ENCODE measurements around the gene BABAM2. TPM values are rescaled to one million over a fixed set of nuclear protein-coding genes. Genes with fewer than 3 reads are reported as not detected.
A peak's percentile ranks its signal among the peaks of the same experiment; 100 is the strongest.

BABAM2 gene
- total RNA-seq, 1 experiment from 2014 or later: 16.3 TPM

GRCh38 chr2:27866237-27866636 is 24.3 kb upstream of the BABAM2 start:
- DNase-seq (no peak), ATAC-seq (no peak)
- no peaks in the 10 kb centered on the region for H3K27me3 ChIP-seq (ENCODE audit: low read length)
- H3K79me2 ChIP-seq (ENCODE audit: low read length): no peaks in the 10 kb centered on the region
- no peaks in the 10 kb centered on the region for H3K36me3 ChIP-seq (ENCODE audit: low read depth, low read length)
- intact Hi-C loops (cut with micrococcal nuclease): no loop called here
- no peaks in the 10 kb centered on the region for H3F3A ChIP-seq (ENCODE audit: low read length, unreplicated experiment)
- H3K4me3 ChIP-seq (ENCODE audit: low read length): no peak overlapping the region
- no peaks in the 10 kb centered on the region for H3K9me2 ChIP-seq (replicated peaks; ENCODE audit: low read length)
- H3K27ac ChIP-seq (ENCODE audit: low read length): no peak overlapping the region
- no peak for TF ChIP-seq CTCF (conservative IDR thresholded peaks at IDR 0.05; ENCODE audit: low read depth, low read length)
- no peak overlapping the region for H3K9ac ChIP-seq (ENCODE audit: low read length)
- peaks cover 17% of the 10 kb centered on the region for H3K4me1 ChIP-seq (ENCODE audit: insufficient read depth, low read length)
- H4K20me1 ChIP-seq (ENCODE audit: low read length): no peaks in the 10 kb centered on the region
- BruUV-seq (replicated peaks): no TSS peak
- H2AFZ ChIP-seq (ENCODE audit: low read length): no peak overlapping the region
- no peak overlapping the region for H3K4me2 ChIP-seq (ENCODE audit: low read length)
- ChIA-PET CTCF (no interaction called here), POLR2A (ENCODE audit: unreplicated experiment) (no interaction called here)
- H3K9me3 ChIP-seq (ENCODE audit: low read length): no peaks in the 10 kb centered on the region

- Histone ChIP-seq H3K4me1 (ENCODE audit: insufficient read depth, low read length) (peaks cover 11% of the 10 kb centered on the region), H3K36me3 (ENCODE audit: low read depth, low read length) (no peaks in the 10 kb centered on the region), H3K9me2 (replicated peaks; ENCODE audit: low read length) (no peaks in the 10 kb centered on the region), H3F3A (ENCODE audit: low read length, unreplicated experiment) (no peaks in the 10 kb centered on the region), H4K20me1 (ENCODE audit: low read length) (no peaks in the 10 kb centered on the region), H3K27ac (ENCODE audit: low read length) (no peak overlapping the region), H2AFZ (ENCODE audit: low read length) (no peak overlapping the region), H3K27me3 (ENCODE audit: low read length) (no peaks in the 10 kb centered on the region), H3K4me2 (ENCODE audit: low read length) (no peak overlapping the region), H3K9me3 (ENCODE audit: low read length) (no peaks in the 10 kb centered on the region), H3K4me3 (ENCODE audit: low read length) (no peak overlapping the region), H3K9ac (ENCODE audit: low read length) (no peak overlapping the region), H3K79me2 (ENCODE audit: low read length) (no peaks in the 10 kb centered on the region)
- TF ChIP-seq CTCF (conservative IDR thresholded peaks at IDR 0.05; ENCODE audit: low read depth, low read length): no peak
- TF ChIP-seq EZH2 (IDR thresholded peaks at IDR 0.05; ENCODE audit: low read length, unreplicated experiment): no peak
- TF ChIP-seq EZH2phosphoT487 (IDR thresholded peaks at IDR 0.05; ENCODE audit: borderline replicate concordance, low read length): no peak
- ChIA-PET CTCF (no interaction called here), POLR2A (ENCODE audit: unreplicated experiment) (no interaction called here)
- DNase-seq: no peak
- no TSS peak for BruUV-seq (replicated peaks)
- intact Hi-C loops (cut with micrococcal nuclease): no loop called here
- no peak for ATAC-seq
These were observed 20.8 kb upstream of the BABAM2 start for GRCh38 chr2:27869763-27870162.

- no peak for TF ChIP-seq EZH2phosphoT487 (IDR thresholded peaks at IDR 0.05; ENCODE audit: borderline replicate concordance, low read length)
- no peak for TF ChIP-seq EZH2 (IDR thresholded peaks at IDR 0.05; ENCODE audit: low read length, unreplicated experiment)
- TF ChIP-seq CTCF (conservative IDR thresholded peaks at IDR 0.05; ENCODE audit: low read depth, low read length): no peak
- no TSS peak for BruUV-seq (replicated peaks)
- Histone ChIP-seq H3K27me3 (ENCODE audit: low read length) (no peaks in the 10 kb centered on the region), H4K20me1 (ENCODE audit: low read length) (no peaks in the 10 kb centered on the region), H3K9ac (ENCODE audit: low read length) (no peak overlapping the region), H3F3A (ENCODE audit: low read length, unreplicated experiment) (no peaks in the 10 kb centered on the region), H2AFZ (ENCODE audit: low read length) (no peak overlapping the region), H3K79me2 (ENCODE audit: low read length) (no peaks in the 10 kb centered on the region), H3K36me3 (ENCODE audit: low read depth, low read length) (no peaks in the 10 kb centered on the region), H3K4me3 (ENCODE audit: low read length) (no peak overlapping the region), H3K9me2 (replicated peaks; ENCODE audit: low read length) (no peaks in the 10 kb centered on the region), H3K27ac (ENCODE audit: low read length) (peak overlapping the region; percentile 8; the same call in 1 of the 2 replicates), H3K4me2 (ENCODE audit: low read length) (peak overlapping the region; percentile 2; the same call in 1 of the 2 replicates), H3K4me1 (ENCODE audit: insufficient read depth, low read length) (peaks cover 11% of the 10 kb centered on the region), H3K9me3 (ENCODE audit: low read length) (no peaks in the 10 kb centered on the region)
- ChIA-PET POLR2A (ENCODE audit: unreplicated experiment) (no interaction called here), CTCF (no interaction called here)
- ATAC-seq (peak; percentile 27; the same call in 1 of the 2 replicates), DNase-seq (peak; percentile 64)
- intact Hi-C loops (cut with micrococcal nuclease): no loop called here
These were observed 19.8 kb upstream of the BABAM2 start for GRCh38 chr2:27870724-27871123.

All from PC-3 (cell line).